Ureter (tissue), 1 donor: ENCODE measurements around the gene OTUD5. TPM values are rescaled to one million over a fixed set of nuclear protein-coding genes. Genes with fewer than 3 reads are reported as not detected.
"Not testable (repeated sequence)": the region's sequence is repeated elsewhere in the genome, so short reads cannot be mapped to it uniquely, and the experiment has no call there.

Experiments used
- DNase-seq: peaks from one replicate; pipeline ENCODE4 v3.0.0-alpha.2; 2020; ENCODE audit warnings: low spot score
- total RNA-seq: library from RNA; stranded (reverse); gene quantifications from one replicate; pipeline ENCODE4 v1.2.4, GENCODE V29; 2023
- donor health status: DM: yes; HTN: yes; CAD: no.

OTUD5 gene
- total RNA-seq, 1 donor from 2014 or later: 53.8 TPM

- no peak for DNase-seq
Measured at GRCh38 chrX:48890296-48890925, 67.0 kb downstream of the OTUD5 start.

- DNase-seq: peak; percentile 1
Measured at GRCh38 chrX:48886586-48886985, 70.8 kb downstream of the OTUD5 start.

- DNase-seq: peak; percentile 3
Measured at GRCh38 chrX:48883729-48884128, 73.7 kb downstream of the OTUD5 start.

GRCh38 chrX:48876944-48877343 lies 80.5 kb downstream of the OTUD5 start:
- DNase-seq: not testable (repeated sequence)

Other genes starting within 250 kb of the OTUD5 start
- gene GLOD5, start 195.9 kb downstream of the OTUD5 start, total RNA-seq: not detected
- gene GATA1, start 171.0 kb downstream of the OTUD5 start, total RNA-seq: not detected
- 96.8 TPM for gene HDAC6, start 155.5 kb downstream of the OTUD5 start, total RNA-seq
- not detected for gene ERAS, start 131.1 kb downstream of the OTUD5 start, total RNA-seq
- 4.5 TPM for gene PCSK1N, start 122.0 kb downstream of the OTUD5 start, total RNA-seq
- 50.6 TPM for gene TIMM17B, start 59.8 kb downstream of the OTUD5 start, total RNA-seq
- gene PQBP1, start 59.7 kb downstream of the OTUD5 start, total RNA-seq: 65.1 TPM
- 38.4 TPM for gene SLC35A2, start 46.0 kb downstream of the OTUD5 start, total RNA-seq
- 13.6 TPM for gene PIM2, start 38.6 kb downstream of the OTUD5 start, total RNA-seq
- gene KCND1, start 14.2 kb upstream of the OTUD5 start, total RNA-seq: 3.4 TPM
- gene GRIPAP1, start 44.7 kb upstream of the OTUD5 start, total RNA-seq: 56.8 TPM
- 45.2 TPM for gene TFE3, start 85.8 kb upstream of the OTUD5 start, total RNA-seq
- gene CCDC120, start 101.4 kb upstream of the OTUD5 start, total RNA-seq: 16.9 TPM
- gene PRAF2, start 116.4 kb upstream of the OTUD5 start, total RNA-seq: 20.9 TPM
- gene WDR45, start 122.3 kb upstream of the OTUD5 start, total RNA-seq: 60.8 TPM
- gene GPKOW, start 166.1 kb upstream of the OTUD5 start, total RNA-seq: 18.2 TPM
- gene MAGIX, start 205.2 kb upstream of the OTUD5 start, total RNA-seq: 12.8 TPM
- 141 TPM for gene PLP2, start 214.3 kb upstream of the OTUD5 start, total RNA-seq
- gene PRICKLE3, start 228.8 kb upstream of the OTUD5 start, total RNA-seq: 24.7 TPM
- 1.7 TPM for gene SYP, start 242.6 kb upstream of the OTUD5 start, total RNA-seq